Measurements from ENCODE around the gene MRPS27.

The MRPS27 gene

DNA sequence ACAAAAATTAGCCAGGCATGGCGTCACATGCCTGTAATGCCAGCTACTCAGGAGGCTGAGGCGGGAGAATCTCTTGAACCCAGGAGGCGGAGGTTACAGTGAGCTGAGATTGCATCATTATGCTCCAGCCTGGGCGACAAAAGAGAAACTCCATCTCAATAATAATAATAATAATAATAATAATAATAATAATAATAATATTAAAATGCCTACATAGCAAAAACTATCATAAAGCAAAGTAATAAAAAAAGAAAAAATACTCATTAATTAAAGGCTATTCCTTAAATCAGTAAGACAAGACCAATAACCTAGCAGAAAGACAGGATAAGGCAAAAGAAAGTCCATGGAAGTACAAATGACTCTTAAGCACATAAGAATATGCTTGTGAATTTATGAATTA lies 50.0 kb downstream of the MRPS27 start:
- H3K4me3 ChIP-seq (ENCODE audit: low read length): no peak overlapping the region
- no peak for TF ChIP-seq ZNF274 (IDR thresholded peaks at IDR 0.05; ENCODE audit: low read depth, low read length)

DNA sequence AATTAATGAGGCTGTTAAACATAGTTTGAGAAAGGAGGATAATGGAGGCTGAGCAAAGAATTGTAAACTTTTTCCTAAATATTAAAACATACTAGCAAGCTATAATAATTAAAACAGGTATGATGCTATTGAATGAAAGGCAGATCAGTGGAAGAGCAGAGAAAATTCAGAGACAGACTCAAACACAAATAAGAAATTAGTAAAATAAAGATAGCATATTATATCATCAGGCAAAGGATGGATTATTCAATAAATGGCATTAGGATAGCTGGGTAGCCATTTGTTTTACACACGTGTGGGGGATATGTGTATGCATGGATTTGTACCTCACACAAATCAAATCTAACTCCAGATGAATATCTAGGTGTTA lies 50.6 kb downstream of the MRPS27 start:
- no peak for TF ChIP-seq ZNF274 (IDR thresholded peaks at IDR 0.05; ENCODE audit: low read depth, low read length)
- H3K4me3 ChIP-seq (ENCODE audit: low read length): no peak overlapping the region

DNA sequence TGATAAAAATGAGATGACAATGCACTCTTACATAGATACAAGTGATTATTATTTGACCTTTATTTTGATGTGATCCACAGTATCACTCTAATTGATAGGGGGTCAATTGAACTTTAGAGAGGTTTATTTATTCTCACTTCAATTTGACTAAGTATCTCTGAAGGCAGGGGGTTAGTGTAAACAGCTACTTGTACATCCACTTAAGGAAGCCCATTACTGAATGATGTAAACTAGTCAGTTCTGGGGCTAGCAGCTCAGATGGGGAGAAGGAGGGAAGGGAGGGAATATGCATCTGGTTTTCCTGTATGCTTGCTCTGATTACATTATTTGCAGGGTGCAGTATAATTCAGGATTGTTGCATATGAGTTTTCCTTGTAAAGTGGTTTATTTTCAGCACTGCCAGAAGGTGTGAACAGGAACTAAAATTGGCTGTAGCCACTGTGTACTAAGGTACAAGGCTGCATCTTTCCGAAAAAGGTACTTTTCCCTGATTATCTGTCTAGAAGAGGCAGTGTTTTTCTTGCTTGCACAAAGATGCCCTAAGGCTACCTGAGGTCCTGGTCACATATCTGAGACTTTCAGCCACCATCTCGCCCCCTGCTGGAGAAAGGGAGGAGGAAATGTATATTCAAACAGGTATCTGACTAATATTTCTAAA lies 51.2 kb downstream of the MRPS27 start:
- TF ChIP-seq ZNF274 (IDR thresholded peaks at IDR 0.05; ENCODE audit: low read depth, low read length): no peak
- H3K4me3 ChIP-seq (ENCODE audit: low read length): no peak overlapping the region

DNA sequence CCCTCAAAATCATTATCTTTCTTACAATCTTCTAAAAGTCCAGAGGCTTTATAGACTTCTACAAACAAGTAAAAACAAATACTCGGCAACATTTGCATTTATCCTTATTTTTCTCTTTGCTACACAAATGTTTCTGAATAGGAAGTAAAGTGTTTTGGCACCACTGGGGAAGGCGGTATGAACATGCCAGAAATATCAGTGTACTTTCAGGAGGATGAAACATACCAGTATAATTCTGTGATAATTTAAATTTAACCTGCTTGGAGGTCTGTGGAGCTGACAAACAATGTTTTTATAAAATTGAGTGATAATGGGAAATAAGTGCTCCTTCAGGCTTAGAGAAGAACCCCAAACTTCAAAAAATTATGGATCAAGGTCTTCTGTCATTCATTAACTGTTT lies 51.8 kb downstream of the MRPS27 start:
- no peak overlapping the region for H3K4me3 ChIP-seq (ENCODE audit: low read length)
- no peak for TF ChIP-seq ZNF274 (IDR thresholded peaks at IDR 0.05; ENCODE audit: low read depth, low read length)

DNA sequence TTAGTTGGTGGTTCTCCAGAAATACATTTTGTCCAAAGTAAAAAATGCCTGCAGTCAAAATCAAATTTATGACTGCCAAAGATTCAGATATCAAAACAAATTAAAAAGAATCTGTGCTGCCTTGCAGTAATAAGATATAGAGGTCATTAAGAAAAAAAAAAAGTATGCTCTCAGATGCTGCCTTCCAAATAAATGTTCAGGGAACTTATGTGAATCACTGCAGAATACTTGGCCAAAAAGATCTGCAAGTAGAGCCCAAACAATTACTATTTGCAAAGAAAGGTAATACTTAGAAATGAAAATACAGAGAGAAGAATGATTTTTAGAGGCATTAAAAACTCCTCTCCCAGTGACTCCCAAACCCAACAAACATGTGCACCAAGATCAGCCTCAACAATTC lies 52.4 kb downstream of the MRPS27 start:
- no peak for TF ChIP-seq ZNF274 (IDR thresholded peaks at IDR 0.05; ENCODE audit: low read depth, low read length)
- no peak overlapping the region for H3K4me3 ChIP-seq (ENCODE audit: low read length)

DNA sequence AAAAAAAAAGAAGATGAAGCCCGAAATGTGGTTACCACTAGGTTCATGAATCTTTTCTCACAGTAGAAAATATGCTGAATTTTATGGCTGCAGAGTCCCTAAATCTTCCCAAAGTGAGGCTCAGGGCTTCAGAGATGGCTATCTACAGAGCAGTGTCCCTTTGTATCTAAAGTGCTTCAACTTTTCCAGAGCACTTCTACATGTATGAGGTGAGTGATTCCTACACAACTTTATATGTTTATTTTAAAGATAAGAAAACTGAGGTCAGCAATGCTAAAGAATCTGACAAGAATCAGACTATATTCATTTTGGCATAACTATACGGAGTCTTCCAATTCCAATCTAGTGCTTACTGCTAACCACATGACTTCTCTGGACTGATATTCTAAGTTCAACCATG lies 53.2 kb downstream of the MRPS27 start:
- H3K4me3 ChIP-seq (ENCODE audit: low read length): no peak overlapping the region
- TF ChIP-seq ZNF274 (IDR thresholded peaks at IDR 0.05; ENCODE audit: low read depth, low read length): no peak

DNA sequence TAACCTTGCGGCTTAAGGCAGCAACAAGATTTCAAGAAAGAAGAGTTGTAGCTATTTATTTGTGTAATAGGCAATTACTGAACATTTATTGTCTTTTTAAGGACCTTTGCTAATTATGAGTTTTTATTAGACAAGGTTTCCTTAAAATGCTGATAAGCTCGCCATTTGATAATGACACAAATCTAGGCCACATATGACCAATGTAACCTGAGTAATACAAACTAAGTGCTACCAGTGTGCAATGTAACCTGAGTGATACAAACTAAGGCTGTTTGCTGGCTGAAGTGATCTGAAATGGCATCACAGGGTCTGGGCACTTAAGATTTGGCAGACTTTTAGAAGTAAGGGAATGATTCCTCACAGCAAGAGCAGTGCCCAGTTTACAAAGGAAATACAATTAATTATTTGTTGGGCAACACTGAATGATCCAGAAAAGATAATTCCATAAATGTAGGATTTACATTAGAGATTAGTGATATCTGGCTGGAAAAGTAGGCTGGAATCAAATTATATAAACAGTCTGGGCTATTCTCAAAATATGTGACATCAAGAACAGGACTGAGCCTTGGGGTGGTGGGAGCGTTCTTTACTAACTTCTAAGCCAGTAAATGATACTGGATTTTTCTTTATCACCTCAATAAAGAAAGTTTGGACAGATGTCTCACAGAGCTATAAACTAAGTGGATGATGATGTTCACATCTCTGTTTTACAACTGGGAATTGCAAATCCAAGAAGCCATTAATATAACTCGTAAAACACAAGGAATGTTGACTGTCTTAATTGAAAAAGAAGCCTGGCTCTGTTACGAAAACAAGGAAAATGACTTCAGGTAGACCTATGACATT lies 54.8 kb downstream of the MRPS27 start:
- no peak for TF ChIP-seq ZNF274 (IDR thresholded peaks at IDR 0.05; ENCODE audit: low read depth, low read length)

DNA sequence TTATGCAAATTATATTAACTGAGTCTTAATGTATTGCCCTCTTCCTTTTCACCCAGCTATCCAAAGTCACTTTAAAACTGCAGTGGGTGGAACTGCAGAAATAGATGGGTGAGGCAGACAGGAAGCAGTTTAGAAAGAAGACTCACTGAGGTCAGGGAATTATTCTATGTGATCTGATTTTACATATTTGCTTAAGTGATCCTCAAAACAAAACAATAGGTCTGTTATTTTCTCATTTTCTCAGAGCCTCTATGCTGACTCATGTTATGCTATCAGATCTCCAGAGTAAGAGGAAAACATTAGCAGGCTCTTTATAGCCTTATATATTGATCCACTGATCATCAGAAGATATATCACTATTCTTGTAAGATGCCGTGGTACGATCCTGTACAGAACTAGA lies 63.5 kb downstream of the MRPS27 start:
- TF ChIP-seq ZNF274 (IDR thresholded peaks at IDR 0.05; ENCODE audit: low read depth, low read length): no peak

More for the DNA sequence above, 54.8 kb downstream of the MRPS27 start:
- H3K4me3 ChIP-seq (ENCODE audit: low read length): no peak overlapping the region

DNA sequence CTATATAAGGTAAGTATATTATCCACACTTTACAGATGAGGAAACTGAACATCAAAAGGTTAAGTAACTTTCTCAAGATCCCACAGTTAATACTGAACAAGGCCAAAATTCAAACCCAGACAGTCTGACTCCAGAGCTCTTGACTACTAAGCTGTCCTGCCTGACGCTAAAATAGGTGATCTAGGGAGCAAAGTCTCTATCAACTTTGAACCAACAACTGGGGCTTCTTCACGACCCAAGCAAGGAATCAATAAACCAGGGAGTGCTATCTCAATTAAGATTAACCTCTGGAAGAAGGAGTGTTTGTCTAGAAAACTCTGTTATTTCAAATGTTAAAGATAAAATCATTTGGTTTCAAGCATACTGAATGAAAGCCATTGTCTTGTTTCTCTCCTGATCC lies 64.4 kb downstream of the MRPS27 start:
- TF ChIP-seq ZNF274 (IDR thresholded peaks at IDR 0.05; ENCODE audit: low read depth, low read length): no peak
- H3K4me3 ChIP-seq (ENCODE audit: low read length): no peak overlapping the region

More for the DNA sequence above, 63.5 kb downstream of the MRPS27 start:
- no peak overlapping the region for H3K4me3 ChIP-seq (ENCODE audit: low read length)

DNA sequence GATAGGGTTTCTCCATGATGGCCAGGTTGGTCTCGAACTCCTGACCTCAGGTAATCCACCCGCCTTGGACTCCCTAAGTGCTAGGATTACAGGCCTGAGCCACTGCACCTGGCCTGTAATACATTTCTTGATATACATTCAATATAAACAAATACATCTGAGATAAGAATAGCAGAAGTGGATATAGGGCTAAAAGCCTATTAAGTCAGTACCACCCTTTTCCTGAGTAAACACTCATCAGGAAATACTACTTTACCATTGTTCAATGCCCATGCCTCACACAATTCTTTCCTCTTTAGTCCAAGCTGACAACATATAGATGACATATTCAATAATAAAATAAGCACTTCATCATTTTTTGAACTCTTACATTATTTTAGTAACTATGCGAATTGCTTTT lies 64.8 kb downstream of the MRPS27 start:
- H3K4me3 ChIP-seq (ENCODE audit: low read length): no peak overlapping the region
- TF ChIP-seq ZNF274 (IDR thresholded peaks at IDR 0.05; ENCODE audit: low read depth, low read length): no peak

DNA sequence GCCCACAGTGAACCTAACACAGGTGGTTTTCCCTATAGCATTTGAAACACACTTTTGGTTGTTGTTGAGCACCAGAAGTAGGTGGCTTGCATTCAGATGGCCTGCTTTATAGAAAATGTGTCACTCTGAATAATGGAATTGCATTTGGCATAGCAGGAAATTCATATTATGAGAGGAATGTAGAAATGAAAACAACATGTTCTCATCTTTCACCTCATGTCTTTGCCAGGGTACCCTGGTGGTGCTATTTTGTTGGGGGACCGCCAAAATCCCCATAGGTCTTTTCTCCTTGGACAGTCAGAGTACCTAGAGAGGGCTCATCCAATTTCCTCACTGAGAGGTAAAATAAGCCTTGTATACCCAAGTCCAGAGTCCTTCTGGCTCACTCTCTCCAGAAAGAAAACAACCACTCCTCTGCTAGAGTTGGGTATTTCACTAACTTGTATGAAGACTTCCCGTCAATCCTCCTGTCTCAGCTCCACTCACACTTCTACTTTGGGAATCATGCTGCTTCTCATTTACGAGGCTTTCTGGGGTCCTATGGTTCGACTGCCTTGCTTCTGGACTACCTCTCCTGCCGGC lies 67.4 kb downstream of the MRPS27 start:
- no peak for TF ChIP-seq ZNF274 (IDR thresholded peaks at IDR 0.05; ENCODE audit: low read depth, low read length)
- H3K4me3 ChIP-seq (ENCODE audit: low read length): no peak overlapping the region

DNA sequence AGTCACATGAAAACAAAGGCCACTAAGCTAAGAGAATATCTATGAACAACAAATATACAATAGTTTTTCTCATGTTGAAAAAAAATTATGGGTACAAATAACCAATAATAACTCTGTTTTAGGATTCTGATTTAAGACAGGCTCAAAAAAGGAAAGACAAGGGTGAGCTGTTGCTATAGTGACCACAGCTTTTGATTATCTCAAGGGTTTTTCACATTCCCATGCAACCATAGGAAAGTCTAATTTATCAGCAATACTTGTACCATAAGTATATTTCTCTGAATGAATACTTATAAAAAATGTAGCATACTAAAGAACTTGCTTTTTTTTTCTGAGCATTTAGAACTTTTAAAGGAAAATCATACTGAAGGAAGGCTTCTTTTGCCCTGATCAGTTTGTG lies 68.0 kb downstream of the MRPS27 start:
- H3K4me3 ChIP-seq (ENCODE audit: low read length): no peak overlapping the region
- no peak for TF ChIP-seq ZNF274 (IDR thresholded peaks at IDR 0.05; ENCODE audit: low read depth, low read length)

DNA sequence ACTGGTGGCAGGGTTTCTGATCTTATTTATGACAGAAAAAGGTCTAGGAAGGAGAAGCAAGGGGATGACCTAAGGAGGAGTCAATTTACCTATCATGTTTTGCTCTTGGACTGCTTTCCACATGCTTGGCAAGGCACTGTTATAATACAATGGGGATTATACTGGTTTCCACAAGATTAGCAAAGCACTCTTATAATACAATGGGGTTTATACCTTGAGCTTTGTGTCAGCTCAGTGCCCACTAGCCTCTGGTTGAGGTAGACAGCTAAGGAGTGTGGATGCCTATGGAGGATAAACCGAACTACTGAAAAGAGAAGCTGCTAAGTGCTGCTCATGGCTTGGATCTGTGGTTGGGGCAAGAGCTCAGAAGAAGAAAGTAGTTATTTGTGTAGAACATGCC lies 68.7 kb downstream of the MRPS27 start:
- TF ChIP-seq ZNF274 (IDR thresholded peaks at IDR 0.05; ENCODE audit: low read depth, low read length): no peak
- H3K4me3 ChIP-seq (ENCODE audit: low read length): no peak overlapping the region

DNA sequence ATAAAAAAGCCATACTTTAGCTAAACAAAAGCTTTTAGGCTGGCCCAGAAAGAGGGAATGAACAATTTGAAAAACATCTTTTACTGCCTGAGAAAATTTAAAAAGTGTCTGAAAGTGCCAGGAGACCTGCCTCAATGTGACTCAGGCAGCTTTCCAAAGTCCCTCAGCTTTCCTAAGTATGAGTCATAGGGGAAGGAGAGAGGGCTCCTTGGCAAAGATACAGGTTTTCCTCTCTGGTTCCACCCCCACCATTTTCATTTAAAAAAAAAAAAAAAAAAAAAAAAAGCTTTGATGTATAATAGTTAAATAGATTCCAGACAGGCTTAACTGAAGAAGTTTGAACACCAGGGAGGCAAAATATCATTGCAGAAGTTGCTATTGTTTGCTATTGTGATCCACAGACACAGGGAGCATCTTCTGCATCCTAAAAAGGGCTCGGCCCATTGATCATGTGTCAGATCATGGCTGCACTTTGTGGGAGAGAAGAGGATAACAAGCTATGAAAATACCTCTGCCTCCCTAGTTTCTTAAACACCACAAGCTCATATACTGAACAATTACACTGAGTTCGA lies 71.5 kb downstream of the MRPS27 start:
- TF ChIP-seq ZNF274 (IDR thresholded peaks at IDR 0.05; ENCODE audit: low read depth, low read length): no peak
- no peak overlapping the region for H3K4me3 ChIP-seq (ENCODE audit: low read length)

All from GM08714 (cell line).